IPS-18a (cell line): ENCODE results near the gene LSS.
"Not testable (repeated sequence)": the region's sequence is repeated elsewhere in the genome, so short reads cannot be mapped to it uniquely, and the experiment has no call there.

ENCODE experiments used
- H3K27ac ChIP-seq: one replicate; pipeline ENCODE4 v1.5.1; 2013; ENCODE audit warnings: low read length
- H3K27me3 ChIP-seq: one replicate; pipeline ENCODE4 v1.6.1; 2013; ENCODE audit warnings: mild to moderate bottlenecking, low read length; ENCODE audit not compliant: control insufficient read depth, insufficient read depth
- H3K36me3 ChIP-seq: one replicate; pipeline ENCODE4 v1.6.1; 2013; ENCODE audit warnings: low read depth, low read length; ENCODE audit not compliant: control insufficient read depth
- H3K4me1 ChIP-seq: one replicate; pipeline ENCODE4 v1.6.1; 2013; ENCODE audit warnings: low read depth, low read length; ENCODE audit not compliant: control insufficient read depth
- H3K4me3 ChIP-seq: one replicate; pipeline ENCODE4 v1.5.1; 2013; ENCODE audit warnings: low read length
- H3K9ac ChIP-seq: one replicate; pipeline ENCODE4 v1.6.1; 2013; ENCODE audit warnings: mild to moderate bottlenecking, low read length, moderate library complexity
- H3K9me3 ChIP-seq: one replicate; pipeline ENCODE4 v1.6.1; 2013; ENCODE audit warnings: low read depth, low read length; ENCODE audit not compliant: control insufficient read depth

Gene LSS

GRCh38 chr21:46207006-46207919, 21.3 kb downstream of the LSS start:
- Histone ChIP-seq H3K36me3 (peaks cover 52% of the 10 kb centered on the region), H3K4me1 (no peaks in the 10 kb centered on the region), H3K9ac (no peak overlapping the region), H3K27ac (no peak overlapping the region), H3K9me3 (no peaks in the 10 kb centered on the region), H3K4me3 (no peak overlapping the region), H3K27me3 (no peaks in the 10 kb centered on the region)

- H3K27me3 ChIP-seq: no peaks in the 10 kb centered on the region
- no peak overlapping the region for H3K9ac ChIP-seq
These were observed 22.2 kb downstream of the LSS start for GRCh38 chr21:46206163-46207005.

GRCh38 chr21:46205766-46206162, 22.8 kb downstream of the LSS start:
- Histone ChIP-seq H3K36me3 (peaks cover 54% of the 10 kb centered on the region), H3K27me3 (no peaks in the 10 kb centered on the region), H3K4me3 (no peak overlapping the region), H3K27ac (no peak overlapping the region), H3K4me1 (no peaks in the 10 kb centered on the region), H3K9ac (no peak overlapping the region), H3K9me3 (no peaks in the 10 kb centered on the region)

More at GRCh38 chr21:46206163-46207005, 22.2 kb downstream of the LSS start:
- H3K27ac ChIP-seq: no peak overlapping the region
- no peaks in the 10 kb centered on the region for H3K4me1 ChIP-seq
- no peak overlapping the region for H3K4me3 ChIP-seq
- H3K36me3 ChIP-seq: peaks cover 52% of the 10 kb centered on the region
- no peaks in the 10 kb centered on the region for H3K9me3 ChIP-seq

GRCh38 chr21:46205166-46205565, 23.4 kb downstream of the LSS start:
- H3K27ac ChIP-seq: no peak overlapping the region
- peaks cover 55% of the 10 kb centered on the region for H3K36me3 ChIP-seq
- no peaks in the 10 kb centered on the region for H3K4me1 ChIP-seq
- H3K4me3 ChIP-seq: no peak overlapping the region
- H3K9me3 ChIP-seq: no peaks in the 10 kb centered on the region
- no peak overlapping the region for H3K9ac ChIP-seq
- H3K27me3 ChIP-seq: no peaks in the 10 kb centered on the region

- Histone ChIP-seq H3K4me3 (no peak overlapping the region), H3K27me3 (no peaks in the 10 kb centered on the region), H3K4me1 (no peaks in the 10 kb centered on the region), H3K36me3 (peaks cover 61% of the 10 kb centered on the region), H3K27ac (no peak overlapping the region), H3K9me3 (no peaks in the 10 kb centered on the region), H3K9ac (no peak overlapping the region)
These were observed 25.4 kb downstream of the LSS start for GRCh38 chr21:46203203-46203600.

GRCh38 chr21:46202592-46203202, 25.9 kb downstream of the LSS start:
- Histone ChIP-seq H3K4me3 (no peak overlapping the region), H3K27me3 (no peaks in the 10 kb centered on the region), H3K9me3 (no peaks in the 10 kb centered on the region), H3K36me3 (peaks cover 65% of the 10 kb centered on the region), H3K4me1 (no peaks in the 10 kb centered on the region), H3K9ac (no peak overlapping the region), H3K27ac (no peak overlapping the region)

GRCh38 chr21:46200877-46201803, 27.4 kb downstream of the LSS start:
- H3K9ac ChIP-seq, H3K27me3 ChIP-seq, H3K4me1 ChIP-seq, H3K9me3 ChIP-seq, H3K27ac ChIP-seq, H3K4me3 ChIP-seq: not testable (repeated sequence)
- peaks cover 67% of the 10 kb centered on the region for H3K36me3 ChIP-seq

- Histone ChIP-seq H3K27me3 (no peaks in the 10 kb centered on the region), H3K4me1 (no peaks in the 10 kb centered on the region), H3K9me3 (no peaks in the 10 kb centered on the region), H3K27ac (no peak overlapping the region), H3K36me3 (peaks cover 62% of the 10 kb centered on the region), H3K9ac (no peak overlapping the region), H3K4me3 (no peak overlapping the region)
These were observed 28.9 kb downstream of the LSS start for GRCh38 chr21:46199436-46200373.

GRCh38 chr21:46196733-46197132, 31.8 kb downstream of the LSS start:
- Histone ChIP-seq H3K27me3 (no peaks in the 10 kb centered on the region), H3K27ac (no peak overlapping the region), H3K4me3 (no peak overlapping the region), H3K9ac (no peak overlapping the region), H3K4me1 (no peaks in the 10 kb centered on the region), H3K9me3 (no peaks in the 10 kb centered on the region), H3K36me3 (peaks cover 68% of the 10 kb centered on the region)

GRCh38 chr21:46195595-46196195, 32.9 kb downstream of the LSS start:
- Histone ChIP-seq H3K4me3 (no peak overlapping the region), H3K36me3 (peaks cover 69% of the 10 kb centered on the region), H3K9me3 (no peaks in the 10 kb centered on the region), H3K4me1 (no peaks in the 10 kb centered on the region), H3K9ac (no peak overlapping the region), H3K27ac (no peak overlapping the region), H3K27me3 (no peaks in the 10 kb centered on the region)
